Measurements from ENCODE around the gene CHAC1.

The CHAC1 gene

DNA sequence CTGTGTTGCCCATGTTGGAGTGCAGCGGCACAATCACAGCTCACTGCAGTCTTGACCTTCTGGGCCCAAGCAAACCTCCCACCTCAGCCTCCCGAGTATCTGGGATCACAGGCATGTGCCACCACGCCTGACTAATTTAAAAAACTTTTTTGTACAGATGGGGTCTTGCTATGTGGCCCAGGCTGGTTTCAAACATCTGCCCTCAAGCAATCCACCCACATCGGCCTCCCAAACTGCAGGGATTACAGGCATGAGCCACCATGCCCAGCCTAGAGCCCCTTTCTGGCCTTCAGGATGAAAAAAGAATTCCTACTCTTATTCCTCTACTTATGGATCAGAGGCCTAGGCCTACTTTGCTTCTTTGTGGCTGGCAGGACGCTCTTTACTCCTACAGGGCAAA lies 39.6 kb downstream of the CHAC1 start:
- H3K4me1 ChIP-seq, result no peaks in the 10 kb centered on the region
- TF ChIP-seq, protein P1, sequence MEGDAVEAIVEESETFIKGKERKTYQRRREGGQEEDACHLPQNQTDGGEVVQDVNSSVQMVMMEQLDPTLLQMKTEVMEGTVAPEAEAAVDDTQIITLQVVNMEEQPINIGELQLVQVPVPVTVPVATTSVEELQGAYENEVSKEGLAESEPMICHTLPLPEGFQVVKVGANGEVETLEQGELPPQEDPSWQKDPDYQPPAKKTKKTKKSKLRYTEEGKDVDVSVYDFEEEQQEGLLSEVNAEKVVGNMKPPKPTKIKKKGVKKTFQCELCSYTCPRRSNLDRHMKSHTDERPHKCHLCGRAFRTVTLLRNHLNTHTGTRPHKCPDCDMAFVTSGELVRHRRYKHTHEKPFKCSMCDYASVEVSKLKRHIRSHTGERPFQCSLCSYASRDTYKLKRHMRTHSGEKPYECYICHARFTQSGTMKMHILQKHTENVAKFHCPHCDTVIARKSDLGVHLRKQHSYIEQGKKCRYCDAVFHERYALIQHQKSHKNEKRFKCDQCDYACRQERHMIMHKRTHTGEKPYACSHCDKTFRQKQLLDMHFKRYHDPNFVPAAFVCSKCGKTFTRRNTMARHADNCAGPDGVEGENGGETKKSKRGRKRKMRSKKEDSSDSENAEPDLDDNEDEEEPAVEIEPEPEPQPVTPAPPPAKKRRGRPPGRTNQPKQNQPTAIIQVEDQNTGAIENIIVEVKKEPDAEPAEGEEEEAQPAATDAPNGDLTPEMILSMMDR (IDR thresholded peaks at IDR 0.05; ENCODE audit: low read depth, low read length), result no peak
- no peaks in the 10 kb centered on the region for H3K9me3 ChIP-seq
- no peak overlapping the region for H3K4me3 ChIP-seq (ENCODE audit: low read depth, low read length)
- no peaks in the 10 kb centered on the region for H3K27me3 ChIP-seq
- H3K36me3 ChIP-seq, result peaks cover 68% of the 10 kb centered on the region
- no peak for DNase-seq

DNA sequence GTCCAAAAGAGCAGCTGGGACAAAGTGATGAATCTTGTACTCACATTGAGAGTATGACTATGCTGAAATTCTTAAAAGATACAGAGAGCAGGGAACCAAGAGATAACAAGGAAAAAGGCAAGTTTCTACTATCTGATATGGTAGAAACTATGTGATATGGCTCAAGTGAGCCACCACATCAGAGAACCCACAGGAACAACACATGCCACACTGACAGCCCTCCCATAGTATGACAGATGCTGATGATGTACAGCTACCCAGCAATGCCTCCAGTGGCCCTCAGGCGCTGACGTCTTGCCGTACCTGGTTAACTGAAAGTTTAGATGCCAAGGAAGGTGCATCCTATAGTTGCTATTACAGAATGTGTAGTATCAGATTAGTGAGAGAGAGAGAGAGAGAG lies 42.4 kb downstream of the CHAC1 start:
- Histone ChIP-seq H3K4me3 (ENCODE audit: low read depth, low read length) (no peak overlapping the region), H3K4me1 (no peaks in the 10 kb centered on the region), H3K27me3 (no peaks in the 10 kb centered on the region), H3K36me3 (peaks cover 59% of the 10 kb centered on the region), H3K9me3 (no peaks in the 10 kb centered on the region)
- TF ChIP-seq, protein P1 (IDR thresholded peaks at IDR 0.05; ENCODE audit: low read depth, low read length), result no peak
- no peak for DNase-seq

DNA sequence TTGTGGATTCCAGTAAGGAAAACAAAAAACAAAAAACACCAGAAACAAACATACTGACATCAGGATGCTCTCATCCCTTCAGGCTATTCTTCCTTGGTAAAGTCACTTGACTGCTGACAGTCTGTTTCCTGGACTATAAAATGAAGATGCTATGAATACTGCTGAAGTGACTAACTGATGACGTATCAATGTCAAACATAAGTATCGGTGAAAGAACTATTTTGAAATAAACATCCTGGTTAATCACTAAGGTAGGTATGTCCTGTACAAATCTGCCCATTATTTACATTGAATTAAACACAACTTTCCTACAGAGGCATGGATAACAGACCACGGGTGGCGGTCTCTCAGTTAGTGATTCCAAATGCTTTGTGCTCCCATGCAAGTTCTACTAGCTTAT lies 45.9 kb downstream of the CHAC1 start:
- Histone ChIP-seq H3K27me3 (no peaks in the 10 kb centered on the region), H3K9me3 (no peaks in the 10 kb centered on the region), H3K36me3 (peaks cover 65% of the 10 kb centered on the region), H3K4me3 (ENCODE audit: low read depth, low read length) (no peak overlapping the region), H3K4me1 (no peaks in the 10 kb centered on the region)
- TF ChIP-seq, protein P1 (IDR thresholded peaks at IDR 0.05; ENCODE audit: low read depth, low read length), result no peak
- no peak for DNase-seq

- Histone ChIP-seq H3K4me3 (ENCODE audit: low read depth, low read length) (no peak overlapping the region), H3K27me3 (no peaks in the 10 kb centered on the region), H3K36me3 (peaks cover 49% of the 10 kb centered on the region), H3K4me1 (no peaks in the 10 kb centered on the region), H3K9me3 (no peaks in the 10 kb centered on the region)
- no peak for DNase-seq
- TF ChIP-seq, protein P1 (IDR thresholded peaks at IDR 0.05; ENCODE audit: low read depth, low read length), result no peak
Observed at GRCh38 chr15:41001524-41002214, 48.4 kb downstream of the CHAC1 start.

GRCh38 chr15:41004490-41004889 lies 51.2 kb downstream of the CHAC1 start:
- H3K27me3 ChIP-seq, result no peaks in the 10 kb centered on the region
- no peaks in the 10 kb centered on the region for H3K9me3 ChIP-seq
- no peak for DNase-seq
- H3K4me3 ChIP-seq (ENCODE audit: low read depth, low read length), result no peak overlapping the region
- H3K36me3 ChIP-seq, result peaks cover 44% of the 10 kb centered on the region
- TF ChIP-seq, protein P1 (IDR thresholded peaks at IDR 0.05; ENCODE audit: low read depth, low read length), result no peak
- no peaks in the 10 kb centered on the region for H3K4me1 ChIP-seq

Data from BE2C (cell line).